IMR-90 (cell line): Measurements from ENCODE around the gene SIM1. TPM values are rescaled to one million over a fixed set of nuclear protein-coding genes. Genes with fewer than 3 reads are reported as not detected.
A peak's percentile ranks its signal among the peaks of the same experiment; 100 is the strongest.

Experiments
- ATAC-seq: fragments of 200-7000 bp; cut with Tn5 transposase; 2 replicates; pipeline ENCODE4 v1.9.1; 2020; ENCODE audit warnings: low read depth, mild to moderate bottlenecking, moderate library complexity
- Bru-seq: library from RNA; stranded (reverse); fragments of 400-500 nt; gene quantifications from one replicate; lab custom pipeline; 2021; lab: Mats Ljungman, UMichigan
- BruChase-seq, 2 experiments: library from RNA; stranded (reverse); fragments of 400-500 nt; gene quantifications; one replicate each; lab custom pipeline; 2021; lab: Mats Ljungman, UMichigan
- BruUV-seq: library from RNA; stranded (reverse); fragments of 400-500 nt; replicated peaks from 2 replicates; lab custom pipeline; 2021; lab: Mats Ljungman, UMichigan
- CTCF ChIA-PET: fragments of 300-600 bp; formaldehyde crosslinking; extraction: SDS; loops from one replicate; lab custom pipeline; 2021; ENCODE audit warnings: antibody characterized with exemption; lab: Yijun Ruan, JAX
- POLR2A ChIA-PET: fragments of 300-600 bp; sonication (Branson Sonifier 250); formaldehyde crosslinking; loops from one replicate; lab custom pipeline; 2022; ENCODE audit warnings: antibody characterized with exemption; ENCODE audit not compliant: unreplicated experiment; lab: Charles Lee
- DNase-seq: peaks from one replicate; pipeline ENCODE4 v3.0.0; 2013
- H2AFZ ChIP-seq: replicated peaks from 2 replicates; pipeline ENCODE3; 2013; ENCODE audit warnings: low read length, mild to moderate bottlenecking; ENCODE audit not compliant: poor library complexity
- H2AK5ac ChIP-seq: 2 replicates; pipeline ENCODE4 v1.6.1; 2013; ENCODE audit warnings: low read depth, low read length, inconsistent platforms
- H2AK9ac ChIP-seq: replicated peaks from 2 replicates; pipeline ENCODE3; 2013; ENCODE audit warnings: mild to moderate bottlenecking, low read depth, low read length, moderate library complexity; ENCODE audit not compliant: poor library complexity
- H2BK120ac ChIP-seq: 2 replicates; pipeline ENCODE4 v1.6.1; 2013; ENCODE audit warnings: low read depth, low read length, inconsistent platforms
- H2BK15ac ChIP-seq: 3 replicates; pipeline ENCODE4 v1.6.1; 2013; ENCODE audit warnings: low read depth, low read length, inconsistent platforms
- H2BK20ac ChIP-seq: 2 replicates; pipeline ENCODE4 v1.6.1; 2013; ENCODE audit warnings: low read depth, mild to moderate bottlenecking, inconsistent platforms, low read length, moderate library complexity
- H2BK5ac ChIP-seq: 2 replicates; pipeline ENCODE4 v1.6.1; 2013; ENCODE audit warnings: mild to moderate bottlenecking, low read depth, low read length, inconsistent platforms; ENCODE audit not compliant: poor library complexity, severe bottlenecking
- H3K14ac ChIP-seq: replicated peaks from 2 replicates; pipeline ENCODE4 v1.6.1; 2013; ENCODE audit warnings: low read depth, low read length, inconsistent platforms
- H3K18ac ChIP-seq: 2 replicates; pipeline ENCODE4 v1.6.1; 2013; ENCODE audit warnings: low read depth, low read length, control low read depth
- H3K23ac ChIP-seq: 2 replicates; pipeline ENCODE4 v1.6.1; 2013; ENCODE audit warnings: low read depth, low read length, inconsistent platforms
- H3K27ac ChIP-seq: 2 replicates; pipeline ENCODE4 v1.5.1; 2013; ENCODE audit warnings: mild to moderate bottlenecking, control low read depth, low read length; ENCODE audit not compliant: insufficient read depth
- H3K27me3 ChIP-seq: 2 replicates; pipeline ENCODE4 v1.6.1; 2013; ENCODE audit warnings: low read length; ENCODE audit not compliant: control insufficient read depth, insufficient read depth
- H3K36me3 ChIP-seq: 2 replicates; pipeline ENCODE4 v1.6.1; 2013; ENCODE audit warnings: low read length, mixed read lengths; ENCODE audit not compliant: control insufficient read depth, insufficient read depth
- H3K4ac ChIP-seq: 2 replicates; pipeline ENCODE4 v1.6.1; 2013; ENCODE audit warnings: low read depth, low read length, inconsistent platforms
- H3K4me1 ChIP-seq: 2 replicates; pipeline ENCODE4 v1.6.1; 2013; ENCODE audit warnings: low read length, mixed read lengths; ENCODE audit not compliant: control insufficient read depth, insufficient read depth
- H3K4me2 ChIP-seq: 2 replicates; pipeline ENCODE4 v1.6.1; 2013; ENCODE audit warnings: low read depth, mild to moderate bottlenecking, control low read depth, low read length, moderate library complexity
- H3K4me3 ChIP-seq: 2 replicates; pipeline ENCODE4 v1.5.1; 2013; ENCODE audit warnings: low read depth, mild to moderate bottlenecking, control low read depth, low read length, moderate library complexity; ENCODE audit not compliant: insufficient read depth
- H3K56ac ChIP-seq: 2 replicates; pipeline ENCODE4 v1.6.1; 2013; ENCODE audit warnings: low read length, inconsistent platforms; ENCODE audit not compliant: insufficient read depth; ENCODE audit errors: extremely low read depth
- H3K79me1 ChIP-seq, 2 experiments: 2 replicates each; pipeline ENCODE4 v1.6.1; 2013; ENCODE audit warnings: low read length in 2 of 2, inconsistent platforms in 1 of 2, low read depth in 1 of 2
- H3K9ac ChIP-seq: 2 replicates; pipeline ENCODE4 v1.6.1; 2013; ENCODE audit warnings: low read depth, low read length, control low read depth
- H3K9me1 ChIP-seq: 2 replicates; pipeline ENCODE4 v1.6.1; 2013; ENCODE audit warnings: low read length, inconsistent platforms; ENCODE audit not compliant: insufficient read depth
- H3K9me3 ChIP-seq: 2 replicates; pipeline ENCODE4 v1.6.1; 2013; ENCODE audit warnings: low read length; ENCODE audit not compliant: control insufficient read depth, insufficient read depth
- H4K20me1 ChIP-seq: 2 replicates; pipeline ENCODE4 v1.6.1; 2013; ENCODE audit warnings: low read length, inconsistent platforms; ENCODE audit not compliant: insufficient read depth
- H4K5ac ChIP-seq: 2 replicates; pipeline ENCODE4 v1.6.1; 2013; ENCODE audit warnings: mild to moderate bottlenecking, low read depth, low read length, control low read depth
- H4K8ac ChIP-seq, 2 experiments: 2 replicates each; pipeline ENCODE4 v1.6.1; 2013; ENCODE audit warnings: low read depth in 2 of 2, low read length in 2 of 2, control low read depth in 1 of 2, inconsistent platforms in 1 of 2
- H4K91ac ChIP-seq: 2 replicates; pipeline ENCODE4 v1.6.1; 2013; ENCODE audit warnings: low read depth, low read length, inconsistent platforms; ENCODE audit not compliant: insufficient read depth
- FOS ChIP-seq: fragments of 150-350 bp; IDR thresholded peaks from 2 replicates; pipeline ENCODE4 v1.6.1; 2016; ENCODE audit warnings: low read depth, low read length
- MXI1 ChIP-seq: IDR thresholded peaks from 2 replicates; pipeline ENCODE4 v1.6.1; 2012; ENCODE audit warnings: low read depth, mild to moderate bottlenecking, low read length, moderate library complexity, borderline replicate concordance
- WGBS, 2 experiments: methylation state at CpG; one replicate each; pipeline versions ENCODE4 v1.1.5 to v1.1.7; 2013; ENCODE audit warnings: missing lambda C conversion rate in 2 of 2; ENCODE audit not compliant: insufficient read length in 1 of 2; ENCODE audit errors: extremely low coverage in 2 of 2; 5-methylcytosine and 5-hydroxymethylcytosine counted together
- dilution Hi-C: fragments of 300-500 bp; cut with HindIII; formaldehyde crosslinking; loops from one replicate; pipeline ENCODE4 v1.14.3; 2018; ENCODE audit warnings: low sequenced_read_pairs; ENCODE audit not compliant: unreplicated experiment
- in situ Hi-C: fragments of 300-500 bp; cut with MboI; formaldehyde crosslinking; loops from 3 replicates; pipeline ENCODE4 v1.14.3; 2019; ENCODE audit warnings: low sequenced_read_pairs, inconsistent platforms, mixed read lengths
- intact Hi-C: fragments of 100-400 bp; cut with micrococcal nuclease; formaldehyde crosslinking; loops from 2 replicates; pipeline ENCODE4 v1.10.0; 2022
- long read RNA-seq: library from polyadenylated mRNA; unstranded; transcript quantifications from one replicate; pipeline ENCODE4 v2.0.0, GENCODE V29; 2021; ENCODE audit not compliant: unreplicated experiment
- polyA plus RNA-seq, 3 experiments: library from polyadenylated mRNA; depleted of rRNA; stranded (reverse); fragments of >200 nt; gene quantifications; 2 replicates each; pipeline ENCODE4 v1.2.3, GENCODE V29; 2012; ENCODE audit warnings: low replicate concordance in 1 of 3
- total RNA-seq: library from RNA; depleted of rRNA; stranded (reverse); fragments of >200 nt; gene quantifications from 2 replicates; pipeline ENCODE4 v1.2.3, GENCODE V29; 2012; rRNA removed

The SIM1 gene
- total RNA-seq = not detected in 2 replicates
- not detected in 2 replicates for polyA plus RNA-seq (2012; rRNA removed)
- not detected in 2 replicates for polyA plus RNA-seq (2012; cell fraction: cytosol; rRNA removed)
- polyA plus RNA-seq (2012; cell fraction: nucleus; rRNA removed; ENCODE audit: low replicate concordance) = not detected in 2 replicates
- percentile 4 among the genes with signal in this experiment for Bru-seq, nascent RNA
- not detected for BruChase-seq, experiment 1, labeled RNA remaining after a 6-hour chase
- percentile 1 among the genes with signal in this experiment for BruChase-seq, experiment 2, labeled RNA remaining after a 2-hour chase
- long read RNA-seq = 0 reads

- peak; percentile 59 for DNase-seq
- H2AK9ac ChIP-seq = peak within 1 kb of the TSS; percentile 9
- no peak within 1 kb of the TSS for H2BK5ac ChIP-seq
- peak within 1 kb of the TSS; percentile 72 for H3K4me2 ChIP-seq
- H2AFZ ChIP-seq = peak within 1 kb of the TSS; percentile 80
- H2AK5ac ChIP-seq = no peak within 1 kb of the TSS
- H3K23ac ChIP-seq = peak within 1 kb of the TSS; percentile 75
- peak; percentile 53; the same call in 1 of the 2 replicates for TF ChIP-seq FOS
- TF ChIP-seq MXI1 = no peak
- H3K79me1 ChIP-seq = no peaks in the 10 kb centered on the region
- no peak within 1 kb of the TSS for H2BK15ac ChIP-seq
- H3K9me1 ChIP-seq = no peaks in the 10 kb centered on the region
- H2BK120ac ChIP-seq = no peak within 1 kb of the TSS
- H3K27me3 ChIP-seq = peaks cover 95% of the 10 kb centered on the region
- H3K36me3 ChIP-seq = no peaks in the 10 kb centered on the region
- H3K14ac ChIP-seq = no peak within 1 kb of the TSS
- no peak within 1 kb of the TSS for H4K8ac ChIP-seq
- ChIA-PET CTCF (interaction anchor here (1.4 kb wide), 1 partner anchor 348 kb away, joined by 6 read pairs; no protein-coding TSS in a partner anchor), POLR2A (no interaction called here)
- H3K27ac ChIP-seq = no peak within 1 kb of the TSS
- no peak within 1 kb of the TSS for H3K56ac ChIP-seq
- H3K18ac ChIP-seq = no peak within 1 kb of the TSS
- no peak within 1 kb of the TSS for H4K91ac ChIP-seq
- no TSS peak for BruUV-seq
- 2% methylated on average over 22 of the region's 66 CpGs; no CpG with 5 or more reads in 1 of the 2 experiments for WGBS, 2 experiments
- no peak within 1 kb of the TSS for H2BK20ac ChIP-seq
- peaks cover 14% of the 10 kb centered on the region; the same call in 1 of the 2 replicates for H4K20me1 ChIP-seq
- no peak within 1 kb of the TSS for H4K5ac ChIP-seq
- no peak within 1 kb of the TSS for H3K4ac ChIP-seq
- H3K9ac ChIP-seq = no peak within 1 kb of the TSS
- H3K9me3 ChIP-seq = peaks cover 46% of the 10 kb centered on the region
- intact Hi-C loops = no loop called here
- peaks cover 5% of the 10 kb centered on the region; the same call in 1 of the 2 replicates for H3K4me1 ChIP-seq
- dilution Hi-C loops = loop anchor here (25.0 kb wide), 1 partner anchor 353 kb away; no protein-coding TSS in a partner anchor
- ATAC-seq = peak; percentile 92
- in situ Hi-C loops = loop anchor here (25.0 kb wide), 1 partner anchor 878 kb away; no protein-coding TSS in a partner anchor
- peak within 1 kb of the TSS; percentile 41 for H3K4me3 ChIP-seq
Observed at GRCh38 chr6:100464903-100465700, at the start of gene SIM1. SIM1 (minus strand) TSS chr6:100464921; CDS start chr6:100463468, 1,453 bp downstream.
